OCI-LY7 (cell line): Measurements from ENCODE around the gene SH2D3C. TPM values are rescaled to one million over a fixed set of nuclear protein-coding genes. Genes with fewer than 3 reads are reported as not detected.
"Not testable (repeated sequence)": the region's sequence is repeated elsewhere in the genome, so short reads cannot be mapped to it uniquely, and the experiment has no call there.

ENCODE experiments used
- BruUV-seq: library from RNA; stranded (reverse); fragments of 400-500 nt; replicated peaks from 2 replicates; lab custom pipeline; 2021; lab: Mats Ljungman, UMichigan
- CTCF ChIA-PET: fragments of 300-600 bp; sonication (Branson Sonifier 250); formaldehyde crosslinking; loops from one replicate; lab custom pipeline; 2022; ENCODE audit warnings: antibody characterized with exemption; ENCODE audit not compliant: unreplicated experiment; lab: Charles Lee
- POLR2A ChIA-PET: fragments of 300-600 bp; sonication (Branson Sonifier 250); formaldehyde crosslinking; loops from one replicate; lab custom pipeline; 2022; ENCODE audit warnings: antibody characterized with exemption; lab: Charles Lee
- DNase-seq: peaks from one replicate; pipeline ENCODE4 v3.0.0-alpha.2; 2015; ENCODE audit warnings: low spot score
- H2AFZ ChIP-seq: fragments of 200-600 bp; sonication (generic), shearing (Covaris generic); 2 replicates; pipeline ENCODE4 v1.6.1; 2014; ENCODE audit warnings: mild to moderate bottlenecking, antibody characterized with exemption, low read length, moderate library complexity
- H3K27ac ChIP-seq: fragments of 200-600 bp; sonication (generic); 2 replicates; pipeline ENCODE4 v1.5.1; 2014; ENCODE audit warnings: mixed run types, low read depth, mild to moderate bottlenecking, moderate library complexity, low read length, inconsistent platforms; ENCODE audit not compliant: poor library complexity, severe bottlenecking
- H3K36me3 ChIP-seq: fragments of 200-600 bp; sonication (generic); 2 replicates; pipeline ENCODE4 v1.6.1; 2014; ENCODE audit warnings: mild to moderate bottlenecking, antibody characterized with exemption, low read length, moderate library complexity, mixed read lengths; ENCODE audit not compliant: insufficient read depth
- H3K4me1 ChIP-seq: fragments of 200-600 bp; sonication (generic); 2 replicates; pipeline ENCODE4 v1.5.1; 2014; ENCODE audit warnings: mild to moderate bottlenecking, low read length; ENCODE audit not compliant: insufficient read depth, poor library complexity, severe bottlenecking
- H3K4me2 ChIP-seq: fragments of 200-600 bp; sonication (generic); 2 replicates; pipeline ENCODE4 v1.6.1; 2014; ENCODE audit warnings: mild to moderate bottlenecking, low read length
- H3K4me3 ChIP-seq: fragments of 200-600 bp; sonication (generic); 2 replicates; pipeline ENCODE4 v1.5.1; 2014; ENCODE audit warnings: mild to moderate bottlenecking, low read depth, low read length; ENCODE audit not compliant: poor library complexity, severe bottlenecking
- H3K79me2 ChIP-seq: fragments of 200-600 bp; sonication (generic); 2 replicates; pipeline ENCODE4 v1.6.1; 2016; ENCODE audit warnings: low read depth, mild to moderate bottlenecking, low read length, moderate library complexity, mixed read lengths; ENCODE audit not compliant: insufficient read depth
- H3K9me2 ChIP-seq: fragments of 200-600 bp; sonication (generic); 2 replicates; pipeline ENCODE4 v1.6.1; 2016; ENCODE audit warnings: mild to moderate bottlenecking, low read length, mixed read lengths; ENCODE audit not compliant: insufficient read depth
- H3K9me3 ChIP-seq: fragments of 200-600 bp; sonication (generic); 2 replicates; pipeline ENCODE4 v1.6.1; 2014; ENCODE audit warnings: mild to moderate bottlenecking, mixed run types, low read length, mixed read lengths
- H4K20me1 ChIP-seq: fragments of 200-600 bp; sonication (generic); 2 replicates; pipeline ENCODE4 v1.6.1; 2014; ENCODE audit warnings: mild to moderate bottlenecking, antibody characterized with exemption, low read length, moderate library complexity, mixed read lengths; ENCODE audit not compliant: insufficient read depth
- CTCF ChIP-seq: fragments of 200-600 bp; sonication (generic); conservative IDR thresholded peaks from 2 replicates; pipeline ENCODE4 v1.5.1; 2014; ENCODE audit warnings: mild to moderate bottlenecking, antibody characterized with exemption, low read length, moderate library complexity, mixed read lengths
- EZH2phosphoT487 ChIP-seq: fragments of 200-600 bp; sonication (generic); IDR thresholded peaks from 2 replicates; pipeline ENCODE4 v1.6.1; 2018; ENCODE audit warnings: low read depth, borderline replicate concordance, mild to moderate bottlenecking, mixed run types, antibody characterized with exemption, low read length, moderate library complexity, mixed read lengths
- intact Hi-C: fragments of 100-400 bp; cut with micrococcal nuclease; formaldehyde crosslinking; loops from one replicate; pipeline ENCODE4 v1.10.0; 2022; ENCODE audit not compliant: unreplicated experiment
- total RNA-seq, 2 experiments: library from RNA; depleted of rRNA in 1 of 2; stranded (reverse); fragments of >200 nt in 1 of 2; shearing (Covaris generic) in 1 of 2; gene quantifications; 2 replicates each; pipeline ENCODE4 v1.2.3, GENCODE V29; 2014 to 2022

SH2D3C gene
- total RNA-seq, 2 experiments from 2014 or later = 40.0 to 45.7 TPM

GRCh38 chr9:127783111-127784008 lies 4.9 kb upstream of the SH2D3C start:
- peaks cover 72% of the 10 kb centered on the region for H3K4me1 ChIP-seq
- no peak for TF ChIP-seq EZH2phosphoT487
- TF ChIP-seq CTCF = no peak
- ChIA-PET POLR2A (interaction anchor here (1.0 kb wide), 2 partner anchors 38 to 48 kb away, joined by 3 read pairs; partner anchors contain the start of gene TOR2A), CTCF (interaction anchor here (1.6 kb wide), 1 partner anchor 12 kb away, joined by 8 read pairs; no protein-coding TSS in a partner anchor)
- peak overlapping the region; percentile 81 for H3K27ac ChIP-seq
- peaks cover 38% of the 10 kb centered on the region for H3K79me2 ChIP-seq
- H3K36me3 ChIP-seq = peaks cover 25% of the 10 kb centered on the region
- peak overlapping the region; percentile 38 for H3K4me3 ChIP-seq
- H3K9me2 ChIP-seq = no peaks in the 10 kb centered on the region
- intact Hi-C loops = no loop called here
- H4K20me1 ChIP-seq = peaks cover 18% of the 10 kb centered on the region
- DNase-seq = peak; percentile 78
- BruUV-seq = no TSS peak
- peak overlapping the region; percentile 74 for H3K4me2 ChIP-seq
- H2AFZ ChIP-seq = peak overlapping the region; percentile 45; the same call in 1 of the 2 replicates
- no peaks in the 10 kb centered on the region for H3K9me3 ChIP-seq

GRCh38 chr9:127781806-127782205 lies 3.3 kb upstream of the SH2D3C start:
- Histone ChIP-seq H3K4me1 (peaks cover 60% of the 10 kb centered on the region), H4K20me1 (peaks cover 2% of the 10 kb centered on the region), H3K9me2 (no peaks in the 10 kb centered on the region), H3K27ac (peak overlapping the region; percentile 52), H2AFZ (no peak overlapping the region), H3K79me2 (peaks cover 38% of the 10 kb centered on the region), H3K4me2 (peak overlapping the region; percentile 22; the same call in 1 of the 2 replicates), H3K4me3 (no peak overlapping the region), H3K36me3 (peaks cover 14% of the 10 kb centered on the region), H3K9me3 (no peaks in the 10 kb centered on the region)
- no TSS peak for BruUV-seq
- DNase-seq = no peak
- ChIA-PET POLR2A (interaction anchor here (0.5 kb wide), 1 partner anchor 323 kb away, joined by 6 read pairs; no protein-coding TSS in a partner anchor), CTCF (no interaction called here)
- no peak for TF ChIP-seq EZH2phosphoT487
- TF ChIP-seq CTCF = no peak
- intact Hi-C loops = no loop called here

- BruUV-seq, H3K9me2 ChIP-seq, H3K36me3 ChIP-seq, DNase-seq, intact Hi-C loops, H3K4me2 ChIP-seq, H3K4me3 ChIP-seq, CTCF ChIA-PET, H3K9me3 ChIP-seq, H2AFZ ChIP-seq, H4K20me1 ChIP-seq: not testable (repeated sequence)
- peaks cover 34% of the 10 kb centered on the region for H3K79me2 ChIP-seq
- peak overlapping the region; percentile 95 for H3K27ac ChIP-seq
- POLR2A ChIA-PET = interaction anchor here (0.7 to 0.8 kb wide), 2 partner anchors 10 to 65 kb away, joined by 3 read pairs; partner anchors contain the start of gene PTRH1
- peaks cover 62% of the 10 kb centered on the region for H3K4me1 ChIP-seq
These were observed 2.4 kb upstream of the SH2D3C start for GRCh38 chr9:127780909-127781308.
